AG04449 (cell line): ENCODE results near the gene ALDH8A1.

Source experiments
- CTCF ChIA-PET: fragments of 350-600 bp; formaldehyde crosslinking; extraction: SDS; loops from one replicate; lab custom pipeline; 2021; ENCODE audit warnings: antibody characterized with exemption; lab: Yijun Ruan, JAX
- POLR2A ChIA-PET: fragments of 400-600, 350-600 bp; formaldehyde crosslinking; extraction: SDS; loops from one replicate; lab custom pipeline; 2020; ENCODE audit warnings: antibody characterized with exemption, inconsistent platforms; lab: Yijun Ruan, JAX
- DNase-seq: peaks from one replicate; pipeline ENCODE4 v3.0.0-alpha.2; 2010; ENCODE audit warnings: low read depth, low spot score
- H3K4me3 ChIP-seq: 2 replicates; pipeline ENCODE4 v1.5.1; 2011; ENCODE audit warnings: low read depth, mild to moderate bottlenecking, control low read depth, low read length
- CTCF ChIP-seq: IDR thresholded peaks from one replicate; pipeline ENCODE4 v1.5.1; 2011; ENCODE audit warnings: mild to moderate bottlenecking, moderate library complexity, low read length, control low read depth, inconsistent platforms; ENCODE audit not compliant: insufficient read depth; ENCODE audit errors: missing control alignments

ALDH8A1 gene

GRCh38 chr6:134870677-134871498 is 79.0 kb downstream of the ALDH8A1 start:
- no peak overlapping the region for H3K4me3 ChIP-seq
- DNase-seq = no peak
- ChIA-PET POLR2A (no interaction called here), CTCF (interaction anchor here (0.9 to 4.0 kb wide), 3 partner anchors 9 to 714 kb away, joined by 3 to 34 read pairs (median 10); no protein-coding TSS in a partner anchor)
- TF ChIP-seq CTCF = no peak

- no peak for DNase-seq
- ChIA-PET POLR2A (no interaction called here), CTCF (interaction anchor here (4.0 kb wide), 1 partner anchor 14 kb away, joined by 34 read pairs; no protein-coding TSS in a partner anchor)
- H3K4me3 ChIP-seq = no peak overlapping the region
- no peak for TF ChIP-seq CTCF
These were observed 81.1 kb downstream of the ALDH8A1 start for GRCh38 chr6:134868812-134869211.
